Ishikawa (cell line): ENCODE results near the gene CDH13.

Experiments
- CEBPB ChIP-seq: IDR thresholded peaks from 2 replicates; pipeline ENCODE4 v1.6.1; 2012
- CREB1 ChIP-seq: IDR thresholded peaks from 2 replicates; pipeline ENCODE4 v1.6.1; 2012; ENCODE audit warnings: low read depth
- EGR1 ChIP-seq: IDR thresholded peaks from 2 replicates; pipeline ENCODE4 v1.6.1; 2012
- EP300 ChIP-seq: IDR thresholded peaks from 2 replicates; pipeline ENCODE4 v1.6.1; 2012; ENCODE audit warnings: borderline replicate concordance
- FOXM1 ChIP-seq: IDR thresholded peaks from 2 replicates; pipeline ENCODE4 v1.6.1; 2012; ENCODE audit warnings: low read depth, borderline replicate concordance
- NFIC ChIP-seq: IDR thresholded peaks from 2 replicates; pipeline ENCODE4 v1.6.1; 2012
- RAD21 ChIP-seq: IDR thresholded peaks from 2 replicates; pipeline ENCODE4 v1.6.1; 2012; ENCODE audit warnings: low read depth
- TAF1 ChIP-seq: IDR thresholded peaks from 2 replicates; pipeline ENCODE4 v1.6.1; 2012; ENCODE audit warnings: low read depth, mild to moderate bottlenecking
- TCF12 ChIP-seq: IDR thresholded peaks from 2 replicates; pipeline ENCODE4 v1.6.1; 2012; ENCODE audit warnings: low read depth
- TEAD4 ChIP-seq: IDR thresholded peaks from 2 replicates; pipeline ENCODE4 v1.6.1; 2012
- YY1 ChIP-seq: IDR thresholded peaks from 2 replicates; pipeline ENCODE4 v1.6.1; 2012; ENCODE audit warnings: low read depth
- ZBTB7A ChIP-seq: IDR thresholded peaks from 2 replicates; pipeline ENCODE4 v1.6.1; 2012; ENCODE audit warnings: low read depth
- TF ChIP-seq, protein P1 (sequence below): IDR thresholded peaks from 2 replicates; pipeline ENCODE4 v1.6.1; 2012
- TF ChIP-seq, protein P2 (sequence below): IDR thresholded peaks from 2 replicates; pipeline ENCODE4 v1.6.1; 2012; ENCODE audit warnings: low read depth, mild to moderate bottlenecking

DNA sequence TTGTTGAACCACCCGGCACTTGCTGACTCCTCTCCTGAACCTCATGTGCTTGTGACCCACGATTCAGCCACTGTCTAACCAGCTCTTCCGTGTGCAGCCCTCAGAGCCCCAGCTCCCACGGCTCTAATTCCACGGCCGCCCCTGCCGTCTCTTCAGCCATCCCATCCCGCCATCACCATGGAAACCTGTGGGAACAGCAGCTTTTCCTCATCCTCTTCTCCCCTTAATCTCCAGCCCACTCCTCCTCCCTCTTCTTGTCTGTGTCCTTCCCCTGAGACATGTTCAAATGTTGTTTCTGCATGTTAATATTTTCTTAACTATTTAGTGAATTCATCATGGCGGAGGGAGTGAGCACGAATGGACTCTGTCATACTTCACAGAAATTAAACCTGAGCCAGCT lies 285.2 kb downstream of the CDH13 start:
- TF ChIP-seq RAD21 = no peak
- no peak for TF ChIP-seq CREB1
- no peak for TF ChIP-seq CEBPB
- no peak for TF ChIP-seq NFIC
- no peak for TF ChIP-seq ZBTB7A
- no peak for TF ChIP-seq TAF1
- TF ChIP-seq EP300 = no peak
- TF ChIP-seq FOXM1 = no peak
- TF ChIP-seq, protein P1, sequence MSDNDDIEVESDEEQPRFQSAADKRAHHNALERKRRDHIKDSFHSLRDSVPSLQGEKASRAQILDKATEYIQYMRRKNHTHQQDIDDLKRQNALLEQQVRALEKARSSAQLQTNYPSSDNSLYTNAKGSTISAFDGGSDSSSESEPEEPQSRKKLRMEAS = no peak
- TF ChIP-seq YY1 = no peak
- TF ChIP-seq, protein P2, sequence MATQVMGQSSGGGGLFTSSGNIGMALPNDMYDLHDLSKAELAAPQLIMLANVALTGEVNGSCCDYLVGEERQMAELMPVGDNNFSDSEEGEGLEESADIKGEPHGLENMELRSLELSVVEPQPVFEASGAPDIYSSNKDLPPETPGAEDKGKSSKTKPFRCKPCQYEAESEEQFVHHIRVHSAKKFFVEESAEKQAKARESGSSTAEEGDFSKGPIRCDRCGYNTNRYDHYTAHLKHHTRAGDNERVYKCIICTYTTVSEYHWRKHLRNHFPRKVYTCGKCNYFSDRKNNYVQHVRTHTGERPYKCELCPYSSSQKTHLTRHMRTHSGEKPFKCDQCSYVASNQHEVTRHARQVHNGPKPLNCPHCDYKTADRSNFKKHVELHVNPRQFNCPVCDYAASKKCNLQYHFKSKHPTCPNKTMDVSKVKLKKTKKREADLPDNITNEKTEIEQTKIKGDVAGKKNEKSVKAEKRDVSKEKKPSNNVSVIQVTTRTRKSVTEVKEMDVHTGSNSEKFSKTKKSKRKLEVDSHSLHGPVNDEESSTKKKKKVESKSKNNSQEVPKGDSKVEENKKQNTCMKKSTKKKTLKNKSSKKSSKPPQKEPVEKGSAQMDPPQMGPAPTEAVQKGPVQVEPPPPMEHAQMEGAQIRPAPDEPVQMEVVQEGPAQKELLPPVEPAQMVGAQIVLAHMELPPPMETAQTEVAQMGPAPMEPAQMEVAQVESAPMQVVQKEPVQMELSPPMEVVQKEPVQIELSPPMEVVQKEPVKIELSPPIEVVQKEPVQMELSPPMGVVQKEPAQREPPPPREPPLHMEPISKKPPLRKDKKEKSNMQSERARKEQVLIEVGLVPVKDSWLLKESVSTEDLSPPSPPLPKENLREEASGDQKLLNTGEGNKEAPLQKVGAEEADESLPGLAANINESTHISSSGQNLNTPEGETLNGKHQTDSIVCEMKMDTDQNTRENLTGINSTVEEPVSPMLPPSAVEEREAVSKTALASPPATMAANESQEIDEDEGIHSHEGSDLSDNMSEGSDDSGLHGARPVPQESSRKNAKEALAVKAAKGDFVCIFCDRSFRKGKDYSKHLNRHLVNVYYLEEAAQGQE = no peak
- TF ChIP-seq TCF12 = no peak
- TF ChIP-seq EGR1 = no peak
- TF ChIP-seq TEAD4 = no peak
